Adipose tissue (tissue), 3 donors: Measurements from ENCODE around the gene LSP1. TPM values are rescaled to one million over a fixed set of nuclear protein-coding genes. Genes with fewer than 3 reads are reported as not detected.
"Not testable (repeated sequence)": the region's sequence is repeated elsewhere in the genome, so short reads cannot be mapped to it uniquely, and the experiment has no call there.

Source experiments
- H3K27ac ChIP-seq: one replicate; pipeline ENCODE4 v1.5.1; 2013; ENCODE audit warnings: low read depth, low read length
- WGBS, 3 donors: extraction: QIAGEN DNeasy Blood & Tissue Kit; methylation state at CpG; one replicate each; pipeline ENCODE4 v1.1.7; 2013; 5-methylcytosine and 5-hydroxymethylcytosine counted together
- polyA plus RNA-seq, 3 donors: library from polyadenylated mRNA; stranded (reverse); fragments of 200-250 nt; gene quantifications; one replicate each; pipeline ENCODE4 v1.2.3, GENCODE V29; 2013
- donor health status: healthy with polysubstance abuse.
- donor health status: Bipolar disorder and iron deficiency.
- donor health status: healthy.

Gene LSP1
- 100 to 1,000 TPM in 1 of 3 donors, 10 to 100 TPM in 1, 1 to 10 TPM in 1; 5.2 to 187 (median 40.4) TPM for polyA plus RNA-seq

- 46 to 84% (median 63%) methylated on average over 18 of the region's 18 CpGs for WGBS, 3 donors
- H3K27ac ChIP-seq, result peak within 1 kb of the TSS; percentile 49
These were observed at the start of gene LSP1 for GRCh38 chr11:1852877-1853276. TSS of gene LSP1 (plus strand) at chr11:1853084. CDS start at chr11:1853145, 61 bp downstream.

GRCh38 chr11:1803246-1803645 lies 49.6 kb upstream of the LSP1 start:
- H3K27ac ChIP-seq, result no peak overlapping the region
- WGBS, 3 donors, result 92 to 95% (median 93%) methylated on average over 20 of the region's 20 CpGs

GRCh38 chr11:1803835-1804519 lies 48.9 kb upstream of the LSP1 start:
- H3K27ac ChIP-seq, result not testable (repeated sequence)
- WGBS, 3 donors, result 89 to 99% (median 92%) methylated on average over 20 to 27 of the region's 42 CpGs

GRCh38 chr11:1805525-1805924 lies 47.4 kb upstream of the LSP1 start:
- 65 to 91% (median 88%) methylated on average over 15 of the region's 15 CpGs for WGBS, 3 donors
- H3K27ac ChIP-seq, result no peak overlapping the region

GRCh38 chr11:1807264-1807995 lies 45.5 kb upstream of the LSP1 start:
- WGBS, 3 donors, result 39 to 63% (median 57%) methylated on average over 14 of the region's 14 CpGs

GRCh38 chr11:1810761-1811160 lies 42.1 kb upstream of the LSP1 start:
- H3K27ac ChIP-seq, result no peak overlapping the region
- 44 to 79% (median 46%) methylated on average over 10 of the region's 10 CpGs for WGBS, 3 donors

More at GRCh38 chr11:1807264-1807995, 45.5 kb upstream of the LSP1 start:
- no peak overlapping the region for H3K27ac ChIP-seq

GRCh38 chr11:1812274-1812673 lies 40.6 kb upstream of the LSP1 start:
- 82 to 91% (median 91%) methylated on average over 5 of the region's 5 CpGs for WGBS, 3 donors
- H3K27ac ChIP-seq, result no peak overlapping the region

- WGBS, 3 donors, result 83 to 93% (median 91%) methylated on average over 15 of the region's 15 CpGs
- no peak overlapping the region for H3K27ac ChIP-seq
These were observed 40.1 kb upstream of the LSP1 start for GRCh38 chr11:1812801-1813200.

- WGBS, 3 donors, result 64 to 92% (median 73%) methylated on average over 9 of the region's 9 CpGs
- H3K27ac ChIP-seq, result not testable (repeated sequence)
These were observed 39.5 kb upstream of the LSP1 start for GRCh38 chr11:1813356-1813755.

GRCh38 chr11:1814691-1815090 lies 38.2 kb upstream of the LSP1 start:
- no peak overlapping the region for H3K27ac ChIP-seq
- WGBS, 3 donors, result 81 to 89% (median 87%) methylated on average over 10 of the region's 10 CpGs

- WGBS, 3 donors, result 82 to 94% (median 89%) methylated on average over 8 of the region's 8 CpGs
- no peak overlapping the region for H3K27ac ChIP-seq
These were observed 37.6 kb upstream of the LSP1 start for GRCh38 chr11:1815311-1815710.

- 86 to 88% (median 87%) methylated on average over 7 of the region's 7 CpGs for WGBS, 3 donors
- H3K27ac ChIP-seq, result no peak overlapping the region
These were observed 37.1 kb upstream of the LSP1 start for GRCh38 chr11:1815751-1816150.

GRCh38 chr11:1817000-1817399 lies 35.9 kb upstream of the LSP1 start:
- 82 to 92% (median 89%) methylated on average over 5 of the region's 5 CpGs for WGBS, 3 donors
- H3K27ac ChIP-seq, result no peak overlapping the region

- H3K27ac ChIP-seq, result no peak overlapping the region
- 78 to 94% (median 85%) methylated on average over 1 of the region's 1 CpG for WGBS, 3 donors
These were observed 35.4 kb upstream of the LSP1 start for GRCh38 chr11:1817511-1817910.

- no peak overlapping the region for H3K27ac ChIP-seq
- 58 to 97% (median 80%) methylated on average over 3 of the region's 3 CpGs for WGBS, 3 donors
These were observed 33.8 kb upstream of the LSP1 start for GRCh38 chr11:1819074-1819473.

- WGBS, 3 donors, result 87% methylated on average over 14 of the region's 14 CpGs
- H3K27ac ChIP-seq, result no peak overlapping the region
These were observed 32.2 kb upstream of the LSP1 start for GRCh38 chr11:1820463-1821325.

GRCh38 chr11:1821562-1821961 lies 31.3 kb upstream of the LSP1 start:
- no peak overlapping the region for H3K27ac ChIP-seq

GRCh38 chr11:1822648-1823375 lies 30.1 kb upstream of the LSP1 start:
- H3K27ac ChIP-seq, result no peak overlapping the region
- WGBS, 3 donors, result 78 to 93% (median 83%) methylated on average over 8 of the region's 8 CpGs
